Epidermal melanocyte (primary cell): ENCODE measurements around the gene FOS.

Experiments used
- DNase-seq: peaks from one replicate; pipeline ENCODE4 v3.0.0; 2011; ENCODE audit warnings: low spot score; ENCODE audit not compliant: insufficient read length

FOS gene

GRCh38 chr14:75250800-75251199, 27.8 kb upstream of the FOS start:
- DNase-seq: no peak

GRCh38 chr14:75252254-75252837, 26.3 kb upstream of the FOS start:
- DNase-seq: no peak

GRCh38 chr14:75254381-75254822, 24.2 kb upstream of the FOS start:
- DNase-seq: no peak

- no peak for DNase-seq
Observed at GRCh38 chr14:75254901-75255584, 23.6 kb upstream of the FOS start.

GRCh38 chr14:75258079-75258802, 20.4 kb upstream of the FOS start:
- DNase-seq: no peak

- peak; percentile 89 for DNase-seq
Observed at GRCh38 chr14:75258803-75259509, 19.7 kb upstream of the FOS start.

GRCh38 chr14:75259510-75259855, 19.1 kb upstream of the FOS start:
- no peak for DNase-seq

GRCh38 chr14:75260025-75260763, 18.4 kb upstream of the FOS start:
- DNase-seq: no peak

- DNase-seq: no peak
Observed at GRCh38 chr14:75261820-75262219, 16.8 kb upstream of the FOS start.

- no peak for DNase-seq
Observed at GRCh38 chr14:75262641-75263040, 16.0 kb upstream of the FOS start.

- DNase-seq: no peak
Observed at GRCh38 chr14:75264036-75264435, 14.6 kb upstream of the FOS start.

GRCh38 chr14:75267141-75267721, 11.4 kb upstream of the FOS start:
- no peak for DNase-seq

GRCh38 chr14:75268633-75269550, 9.7 kb upstream of the FOS start:
- no peak for DNase-seq

- DNase-seq: no peak
Observed at GRCh38 chr14:75271514-75271913, 7.1 kb upstream of the FOS start.

- peak; percentile 45 for DNase-seq
Observed at GRCh38 chr14:75273272-75274049, 5.2 kb upstream of the FOS start.

- DNase-seq: no peak
Observed at GRCh38 chr14:75274050-75274898, 4.4 kb upstream of the FOS start.

- no peak for DNase-seq
Observed at GRCh38 chr14:75274899-75275569, 3.6 kb upstream of the FOS start.

- no peak for DNase-seq
Observed at GRCh38 chr14:75275598-75275997, 3.0 kb upstream of the FOS start.
